GM12873 (cell line): Measurements from ENCODE around the gene GGCT.

Source experiments
- TF ChIP-seq, protein P1 (sequence below): IDR thresholded peaks from 2 replicates; pipeline ENCODE4 v1.5.1; 2012; ENCODE audit warnings: low read depth, mild to moderate bottlenecking, moderate library complexity, low read length, control low read depth; ENCODE audit not compliant: insufficient read depth; ENCODE audit errors: missing control alignments

The GGCT gene

DNA sequence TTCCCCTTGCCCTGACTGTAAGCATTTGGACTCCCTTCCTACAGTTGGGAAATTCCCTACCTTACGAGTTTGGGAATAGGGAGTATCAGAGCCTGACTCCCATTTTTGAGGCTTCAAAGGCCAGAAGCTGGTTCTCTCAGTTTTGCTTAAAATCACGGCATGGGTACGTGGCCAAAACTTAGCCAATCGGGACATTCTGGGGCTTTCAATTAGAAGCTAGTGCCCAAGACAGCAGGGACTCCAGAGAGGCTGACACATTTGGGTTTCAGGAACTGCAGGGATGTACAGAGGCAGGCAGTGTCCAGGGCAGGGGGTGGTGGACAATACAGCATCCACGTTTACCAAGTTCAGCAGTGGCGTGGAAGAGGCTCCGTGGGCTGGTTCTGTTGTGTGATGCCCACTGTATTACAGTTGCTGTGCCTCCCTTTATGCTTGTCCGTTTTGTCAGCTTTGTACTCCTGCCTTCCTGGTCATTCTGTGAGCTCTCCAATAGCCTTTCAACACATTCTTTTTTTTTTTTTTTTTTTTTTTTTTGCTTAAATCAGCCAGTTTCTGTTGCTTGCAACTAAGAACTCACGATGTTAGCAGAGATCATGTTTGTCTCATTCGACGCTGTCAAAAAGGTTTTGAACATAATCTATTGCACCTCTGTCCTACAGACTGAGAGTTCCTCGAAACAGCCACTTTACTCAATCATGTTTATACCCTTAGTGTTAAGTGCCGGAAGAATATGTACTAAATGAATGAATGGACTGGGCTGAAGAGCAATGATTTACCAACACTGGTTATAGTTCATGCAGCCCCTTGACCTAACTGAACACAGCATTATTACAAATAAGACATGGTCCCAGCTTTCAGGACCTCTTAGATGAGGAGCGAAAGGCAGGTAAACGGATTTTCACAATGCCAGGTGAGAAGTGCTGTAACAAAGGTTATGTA, 1.1 kb downstream of the GGCT start:
- TF ChIP-seq, protein P1, sequence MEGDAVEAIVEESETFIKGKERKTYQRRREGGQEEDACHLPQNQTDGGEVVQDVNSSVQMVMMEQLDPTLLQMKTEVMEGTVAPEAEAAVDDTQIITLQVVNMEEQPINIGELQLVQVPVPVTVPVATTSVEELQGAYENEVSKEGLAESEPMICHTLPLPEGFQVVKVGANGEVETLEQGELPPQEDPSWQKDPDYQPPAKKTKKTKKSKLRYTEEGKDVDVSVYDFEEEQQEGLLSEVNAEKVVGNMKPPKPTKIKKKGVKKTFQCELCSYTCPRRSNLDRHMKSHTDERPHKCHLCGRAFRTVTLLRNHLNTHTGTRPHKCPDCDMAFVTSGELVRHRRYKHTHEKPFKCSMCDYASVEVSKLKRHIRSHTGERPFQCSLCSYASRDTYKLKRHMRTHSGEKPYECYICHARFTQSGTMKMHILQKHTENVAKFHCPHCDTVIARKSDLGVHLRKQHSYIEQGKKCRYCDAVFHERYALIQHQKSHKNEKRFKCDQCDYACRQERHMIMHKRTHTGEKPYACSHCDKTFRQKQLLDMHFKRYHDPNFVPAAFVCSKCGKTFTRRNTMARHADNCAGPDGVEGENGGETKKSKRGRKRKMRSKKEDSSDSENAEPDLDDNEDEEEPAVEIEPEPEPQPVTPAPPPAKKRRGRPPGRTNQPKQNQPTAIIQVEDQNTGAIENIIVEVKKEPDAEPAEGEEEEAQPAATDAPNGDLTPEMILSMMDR: no peak

DNA sequence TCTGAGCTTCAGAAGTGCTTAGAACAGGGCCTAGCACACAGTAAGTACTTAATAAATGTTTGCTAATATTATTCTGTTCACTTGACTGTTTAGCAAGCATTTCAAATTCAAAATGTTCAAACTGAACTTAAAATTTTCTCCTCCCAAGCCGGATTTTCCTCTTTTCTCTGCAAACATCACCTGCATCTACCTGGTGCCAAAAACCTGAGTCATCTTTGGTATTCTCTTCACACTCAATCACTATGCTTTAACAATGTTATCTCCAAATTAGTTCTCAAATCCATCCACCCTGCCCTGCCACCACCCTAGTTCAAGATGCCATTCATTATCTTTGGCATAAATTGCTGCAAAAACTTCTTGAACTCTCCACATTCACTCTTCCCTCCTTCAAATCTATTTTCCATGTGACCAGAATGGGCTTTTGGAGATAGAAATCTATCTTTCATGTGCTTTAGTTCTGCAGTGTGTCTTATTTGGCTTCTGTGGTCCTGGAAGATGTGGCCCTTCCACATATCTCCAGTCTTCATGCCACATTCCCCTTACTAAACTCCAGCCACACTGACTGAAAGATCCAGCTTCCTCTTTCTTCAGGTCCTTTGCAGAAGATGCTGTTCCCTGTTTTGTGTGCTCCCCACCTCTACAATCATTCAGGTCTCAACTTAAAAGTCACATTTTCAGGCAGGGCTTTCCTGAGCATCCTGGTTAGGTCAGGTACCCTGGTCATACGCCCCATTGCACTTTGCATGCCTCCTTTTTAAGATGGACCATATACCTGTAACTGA, 2.0 kb downstream of the GGCT start:
- TF ChIP-seq, protein P1: no peak

DNA sequence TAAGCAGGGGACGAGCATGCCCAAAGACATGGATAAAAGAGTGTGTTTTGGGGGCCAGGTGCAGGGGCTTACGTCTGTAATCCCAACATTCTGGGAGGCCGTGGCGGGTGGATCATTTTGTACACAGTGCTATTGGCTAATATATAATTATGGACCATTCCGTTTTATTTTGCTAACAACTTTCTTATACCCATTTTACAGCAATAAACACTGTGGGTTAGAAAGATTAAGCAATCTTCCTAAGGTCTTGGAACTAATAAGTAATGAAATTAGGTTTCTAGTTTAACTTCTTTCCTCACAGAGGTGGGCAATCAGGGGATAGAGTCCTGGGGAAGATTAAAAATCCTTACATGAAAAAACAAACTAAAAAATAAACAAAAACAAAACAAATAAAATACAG, 3.4 kb downstream of the GGCT start:
- TF ChIP-seq, protein P1: no peak

DNA sequence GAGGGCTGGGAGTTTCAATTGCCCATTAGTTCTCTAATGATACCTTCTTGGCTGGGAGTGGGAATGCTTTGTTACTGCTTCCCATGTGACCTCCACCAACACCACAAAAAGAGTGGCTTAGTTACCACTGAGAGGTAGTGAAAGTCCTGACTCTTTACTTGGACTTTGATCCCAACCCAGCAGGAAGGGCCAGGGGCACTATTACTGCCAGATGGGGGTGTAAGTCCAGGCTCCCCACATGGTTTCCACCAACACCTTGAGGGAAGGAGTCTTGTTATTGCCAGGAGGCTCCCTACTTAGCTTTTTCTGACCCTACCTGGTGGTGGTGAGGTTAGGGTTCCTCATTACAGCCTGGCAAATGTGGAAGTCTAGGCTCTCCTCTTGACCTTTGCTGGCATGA, 11.4 kb downstream of the GGCT start:
- TF ChIP-seq, protein P1: no peak

DNA sequence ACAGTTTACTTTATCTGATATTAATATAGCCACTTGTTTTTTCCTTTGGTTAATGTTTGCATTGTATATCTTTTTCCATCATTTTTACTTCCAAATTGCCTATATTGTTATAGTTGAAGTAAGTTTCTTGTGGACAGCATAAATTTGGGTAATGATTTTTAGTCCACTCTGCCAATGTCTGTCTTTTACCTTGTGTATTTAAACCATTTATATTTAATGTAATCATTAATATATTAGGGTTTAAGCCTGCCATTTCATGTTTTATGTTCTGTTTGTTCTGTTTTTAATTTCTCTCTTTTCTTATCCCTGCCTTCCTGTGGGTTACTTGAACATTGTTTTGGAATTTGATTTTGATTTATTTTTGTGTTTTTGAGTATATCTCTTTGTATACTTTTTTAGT, 13.2 kb downstream of the GGCT start:
- TF ChIP-seq, protein P1: no peak

DNA sequence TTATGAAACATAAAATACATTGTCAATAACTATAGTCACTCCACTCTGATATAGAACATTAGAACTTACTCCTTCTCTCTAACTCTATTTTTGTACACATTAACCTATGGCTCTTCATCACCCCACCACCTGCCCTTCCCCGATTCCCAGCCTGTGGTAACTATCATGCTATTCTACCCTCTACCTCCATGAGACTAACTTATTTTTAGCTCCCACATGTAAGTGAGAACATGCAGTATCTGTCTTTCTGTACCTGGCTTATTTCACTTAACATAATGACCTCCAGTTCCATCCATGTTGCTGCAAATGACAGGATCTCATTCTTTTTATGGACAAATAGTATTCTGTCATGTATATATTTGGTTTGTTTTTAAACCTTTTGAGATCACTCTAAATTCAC, 17.3 kb downstream of the GGCT start:
- TF ChIP-seq, protein P1: no peak

DNA sequence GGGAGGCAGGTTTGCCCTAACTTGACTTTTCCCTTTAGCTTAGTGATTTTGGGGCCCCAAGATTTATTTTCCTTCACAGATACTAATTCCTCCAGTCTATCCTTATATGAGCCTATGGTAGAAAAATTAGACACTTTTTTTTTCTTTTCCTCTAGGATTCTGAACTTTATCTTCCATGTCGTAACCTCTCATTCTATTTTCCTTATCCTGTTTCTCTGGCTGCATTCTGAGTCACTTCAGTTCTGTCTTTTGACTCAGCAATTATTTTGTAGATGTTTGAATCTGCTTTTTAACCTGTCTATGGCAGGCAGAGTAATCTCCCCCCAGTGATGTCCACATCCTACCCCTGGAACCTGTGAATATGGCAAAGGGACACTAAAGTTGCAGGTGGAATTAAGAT, 19.0 kb downstream of the GGCT start:
- TF ChIP-seq, protein P1: no peak
